Mesendoderm (in vitro differentiated cells): ENCODE results near the gene XRCC5.

Experiments used
- DNase-seq: peaks from one replicate; pipeline ENCODE4 v3.0.0; 2013
- H2AK5ac ChIP-seq: 2 replicates; pipeline ENCODE4 v1.6.1; 2013; ENCODE audit warnings: low read length, inconsistent platforms
- H2BK120ac ChIP-seq: 2 replicates; pipeline ENCODE4 v1.6.1; 2013; ENCODE audit warnings: low read depth, mild to moderate bottlenecking, low read length, moderate library complexity, mixed read lengths
- H2BK15ac ChIP-seq: replicated peaks from 2 replicates; pipeline ENCODE4 v1.6.1; 2013; ENCODE audit warnings: low read depth, mild to moderate bottlenecking, moderate library complexity
- H2BK5ac ChIP-seq: 2 replicates; pipeline ENCODE4 v1.6.1; 2013; ENCODE audit warnings: low read length, inconsistent platforms
- H3K18ac ChIP-seq: 2 replicates; pipeline ENCODE4 v1.6.1; 2013; ENCODE audit warnings: mild to moderate bottlenecking, low read length, mixed read lengths
- H3K23ac ChIP-seq: one replicate; pipeline ENCODE4 v1.6.1; 2013; ENCODE audit warnings: low read length
- H3K27ac ChIP-seq: 2 replicates; pipeline ENCODE4 v1.5.1; 2013; ENCODE audit warnings: low read depth, mild to moderate bottlenecking, inconsistent platforms, low read length, moderate library complexity
- H3K27me3 ChIP-seq: 2 replicates; pipeline ENCODE4 v1.6.1; 2013; ENCODE audit warnings: low read length, control low read depth, mild to moderate bottlenecking, inconsistent platforms; ENCODE audit not compliant: insufficient read depth, poor library complexity
- H3K36me3 ChIP-seq: 2 replicates; pipeline ENCODE4 v1.6.1; 2013; ENCODE audit warnings: low read length, inconsistent platforms; ENCODE audit not compliant: control insufficient read depth, insufficient read depth
- H3K4ac ChIP-seq: one replicate; pipeline ENCODE4 v1.6.1; 2013; ENCODE audit warnings: low read depth, mild to moderate bottlenecking, low read length, moderate library complexity
- H3K4me1 ChIP-seq: 2 replicates; pipeline ENCODE4 v1.6.1; 2013; ENCODE audit warnings: low read depth, low read length, inconsistent platforms; ENCODE audit not compliant: control insufficient read depth
- H3K4me2 ChIP-seq: 2 replicates; pipeline ENCODE4 v1.6.1; 2013; ENCODE audit warnings: low read length
- H3K4me3 ChIP-seq: 2 replicates; pipeline ENCODE4 v1.5.1; 2013; ENCODE audit warnings: mild to moderate bottlenecking, low read length
- H3K56ac ChIP-seq: one replicate; pipeline ENCODE4 v1.6.1; 2013; ENCODE audit warnings: low read length
- H3K79me1 ChIP-seq: 2 replicates; pipeline ENCODE4 v1.6.1; 2013; ENCODE audit warnings: low read length, inconsistent platforms
- H3K79me2 ChIP-seq: 2 replicates; pipeline ENCODE4 v1.6.1; 2013; ENCODE audit warnings: mild to moderate bottlenecking, low read length; ENCODE audit not compliant: control insufficient read depth, insufficient read depth
- H3K9ac ChIP-seq: 2 replicates; pipeline ENCODE4 v1.6.1; 2013; ENCODE audit warnings: low read length, inconsistent platforms
- H4K5ac ChIP-seq: one replicate; pipeline ENCODE4 v1.6.1; 2013; ENCODE audit warnings: low read length
- H4K8ac ChIP-seq: one replicate; pipeline ENCODE4 v1.6.1; 2013; ENCODE audit warnings: low read depth, mild to moderate bottlenecking, control low read depth, low read length, moderate library complexity
- WGBS: extraction: QIAGEN DNeasy Blood & Tissue Kit; methylation state at CpG from one replicate; pipeline ENCODE4 v1.1.7; 2013; ENCODE audit warnings: low lambda C conversion rate, missing lambda C conversion rate; ENCODE audit not compliant: insufficient coverage; ENCODE audit errors: extremely low coverage; 5-methylcytosine and 5-hydroxymethylcytosine counted together

XRCC5 gene

DNA sequence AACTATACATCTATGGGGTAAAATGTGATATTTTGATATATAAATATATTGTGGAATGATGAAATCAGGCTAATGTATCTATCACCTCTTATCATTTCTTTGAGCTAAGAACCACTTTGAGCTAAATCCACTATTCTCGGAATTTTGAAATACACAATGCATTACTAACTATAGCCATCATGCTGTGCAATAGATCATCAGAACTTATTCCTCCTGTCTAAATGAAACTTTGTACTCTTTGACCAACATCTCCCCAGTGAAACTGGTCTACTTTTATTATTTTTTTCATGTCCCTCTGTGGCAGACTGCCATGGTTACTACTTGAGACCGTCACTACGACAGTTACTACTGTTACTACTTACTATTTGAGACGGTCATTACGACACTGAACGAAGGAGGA is 39.0 kb upstream of the XRCC5 start:
- no peak for DNase-seq
- H3K9ac ChIP-seq, result no peak overlapping the region
- no peaks in the 10 kb centered on the region for H3K27me3 ChIP-seq
- H3K23ac ChIP-seq, result no peak overlapping the region
- H4K5ac ChIP-seq, result no peak overlapping the region
- no peak overlapping the region for H3K4me2 ChIP-seq
- H3K79me2 ChIP-seq, result no peaks in the 10 kb centered on the region
- no peak overlapping the region for H3K4ac ChIP-seq
- H2BK120ac ChIP-seq, result no peak overlapping the region
- no peak overlapping the region for H4K8ac ChIP-seq
- no peak overlapping the region for H3K56ac ChIP-seq
- H3K4me3 ChIP-seq, result no peak overlapping the region
- WGBS, result no CpG with 5 or more reads among the region's 6 CpGs
- H2AK5ac ChIP-seq, result no peak overlapping the region
- no peaks in the 10 kb centered on the region for H3K4me1 ChIP-seq
- H3K36me3 ChIP-seq, result no peaks in the 10 kb centered on the region
- H3K79me1 ChIP-seq, result no peaks in the 10 kb centered on the region
- no peak overlapping the region for H3K18ac ChIP-seq
- H2BK15ac ChIP-seq, result no peak overlapping the region
- no peak overlapping the region for H2BK5ac ChIP-seq
- H3K27ac ChIP-seq, result no peak overlapping the region

GRCh38 chr2:216071111-216071851 is 37.9 kb upstream of the XRCC5 start:
- Histone ChIP-seq H3K4me1 (no peaks in the 10 kb centered on the region), H3K4me3 (no peak overlapping the region), H3K4ac (no peak overlapping the region), H3K27ac (no peak overlapping the region), H3K36me3 (no peaks in the 10 kb centered on the region), H2BK5ac (no peak overlapping the region), H3K23ac (no peak overlapping the region), H3K18ac (no peak overlapping the region), H3K9ac (no peak overlapping the region), H3K79me2 (no peaks in the 10 kb centered on the region), H4K8ac (no peak overlapping the region), H4K5ac (no peak overlapping the region), H3K4me2 (no peak overlapping the region), H2BK120ac (no peak overlapping the region), H3K79me1 (no peaks in the 10 kb centered on the region), H2BK15ac (no peak overlapping the region), H3K56ac (no peak overlapping the region), H3K27me3 (no peaks in the 10 kb centered on the region), H2AK5ac (no peak overlapping the region)
- no CpG with 5 or more reads among the region's 12 CpGs for WGBS
- no peak for DNase-seq

- Histone ChIP-seq H3K36me3 (no peaks in the 10 kb centered on the region), H3K9ac (no peak overlapping the region), H2BK120ac (no peak overlapping the region), H2AK5ac (no peak overlapping the region), H3K56ac (no peak overlapping the region), H3K4me2 (no peak overlapping the region), H3K4ac (no peak overlapping the region), H3K4me1 (no peaks in the 10 kb centered on the region), H4K5ac (no peak overlapping the region), H3K79me2 (no peaks in the 10 kb centered on the region), H2BK15ac (no peak overlapping the region), H3K18ac (no peak overlapping the region), H3K79me1 (no peaks in the 10 kb centered on the region), H3K23ac (no peak overlapping the region), H4K8ac (no peak overlapping the region), H3K27me3 (no peaks in the 10 kb centered on the region), H3K27ac (no peak overlapping the region), H2BK5ac (no peak overlapping the region), H3K4me3 (no peak overlapping the region)
- DNase-seq, result no peak
Observed at GRCh38 chr2:216072473-216072872, 36.7 kb upstream of the XRCC5 start.

GRCh38 chr2:216073773-216074172 is 35.4 kb upstream of the XRCC5 start:
- no peak overlapping the region for H3K4ac ChIP-seq
- no peak overlapping the region for H2BK15ac ChIP-seq
- no peak overlapping the region for H3K4me2 ChIP-seq
- H3K4me1 ChIP-seq, result no peaks in the 10 kb centered on the region
- no peak overlapping the region for H4K8ac ChIP-seq
- no peaks in the 10 kb centered on the region for H3K36me3 ChIP-seq
- no peak overlapping the region for H4K5ac ChIP-seq
- no peak overlapping the region for H3K27ac ChIP-seq
- no peaks in the 10 kb centered on the region for H3K27me3 ChIP-seq
- H2BK120ac ChIP-seq, result no peak overlapping the region
- no peaks in the 10 kb centered on the region for H3K79me2 ChIP-seq
- H3K56ac ChIP-seq, result no peak overlapping the region
- H2BK5ac ChIP-seq, result no peak overlapping the region
- no peak for DNase-seq
- H3K18ac ChIP-seq, result no peak overlapping the region
- H3K79me1 ChIP-seq, result no peaks in the 10 kb centered on the region
- no peak overlapping the region for H3K9ac ChIP-seq
- H2AK5ac ChIP-seq, result no peak overlapping the region
- no peak overlapping the region for H3K4me3 ChIP-seq
- no peak overlapping the region for H3K23ac ChIP-seq

GRCh38 chr2:216074380-216074779 is 34.8 kb upstream of the XRCC5 start:
- no CpG with 5 or more reads among the region's 1 CpG for WGBS
- Histone ChIP-seq H3K23ac (no peak overlapping the region), H3K4me3 (no peak overlapping the region)

GRCh38 chr2:216074794-216075193 is 34.4 kb upstream of the XRCC5 start:
- H3K36me3 ChIP-seq, result no peaks in the 10 kb centered on the region
- H3K4ac ChIP-seq, result no peak overlapping the region
- no peaks in the 10 kb centered on the region for H3K79me2 ChIP-seq
- DNase-seq, result no peak
- no peak overlapping the region for H3K9ac ChIP-seq
- H2BK5ac ChIP-seq, result no peak overlapping the region
- H3K27me3 ChIP-seq, result no peaks in the 10 kb centered on the region
- no peak overlapping the region for H4K5ac ChIP-seq
- H2BK15ac ChIP-seq, result no peak overlapping the region
- H3K4me3 ChIP-seq, result no peak overlapping the region
- no peak overlapping the region for H3K56ac ChIP-seq
- no peak overlapping the region for H4K8ac ChIP-seq
- H2AK5ac ChIP-seq, result no peak overlapping the region
- H2BK120ac ChIP-seq, result no peak overlapping the region
- H3K4me2 ChIP-seq, result no peak overlapping the region
- H3K27ac ChIP-seq, result no peak overlapping the region
- H3K23ac ChIP-seq, result no peak overlapping the region
- no peaks in the 10 kb centered on the region for H3K4me1 ChIP-seq
- WGBS, result no CpG with 5 or more reads among the region's 1 CpG
- H3K18ac ChIP-seq, result no peak overlapping the region
- no peaks in the 10 kb centered on the region for H3K79me1 ChIP-seq

More at GRCh38 chr2:216074380-216074779, 34.8 kb upstream of the XRCC5 start:
- Histone ChIP-seq H3K4me2 (no peak overlapping the region), H2AK5ac (no peak overlapping the region), H4K8ac (no peak overlapping the region), H2BK120ac (no peak overlapping the region), H4K5ac (no peak overlapping the region), H3K18ac (no peak overlapping the region), H3K79me2 (no peaks in the 10 kb centered on the region), H3K56ac (no peak overlapping the region), H3K36me3 (no peaks in the 10 kb centered on the region), H3K79me1 (no peaks in the 10 kb centered on the region), H3K27me3 (no peaks in the 10 kb centered on the region), H2BK15ac (no peak overlapping the region), H3K27ac (no peak overlapping the region), H3K9ac (no peak overlapping the region), H2BK5ac (no peak overlapping the region), H3K4me1 (no peaks in the 10 kb centered on the region), H3K4ac (no peak overlapping the region)
- DNase-seq, result no peak
